ENCODE measurements around the gene SPNS3.

GRCh38 chr17:4425398-4425797 is 8.3 kb upstream of the SPNS3 start:
- TF ChIP-seq FOXM1 (IDR thresholded peaks at IDR 0.05; ENCODE audit: borderline replicate concordance) (no peak), FOXK2 (IDR thresholded peaks at IDR 0.05) (no peak)
